KOPT-K1 (cell line): ENCODE measurements around the gene SRSF8.

Experiments used
- H3K27ac ChIP-seq: fragments of 200-600 bp; sonication (generic); 2 replicates; pipeline ENCODE4 v1.5.1; 2016; ENCODE audit warnings: antibody characterized with exemption, mild to moderate bottlenecking, low read depth, low read length; ENCODE audit not compliant: poor library complexity, severe bottlenecking
- H3K36me3 ChIP-seq: fragments of 200-600 bp; sonication (generic); 2 replicates; pipeline ENCODE4 v1.5.1; 2017; ENCODE audit warnings: antibody characterized with exemption, mild to moderate bottlenecking, low read length, moderate library complexity; ENCODE audit not compliant: insufficient read depth
- H3K9me3 ChIP-seq: fragments of 200-600 bp; sonication (generic); 2 replicates; pipeline ENCODE4 v1.5.1; 2017; ENCODE audit warnings: antibody characterized with exemption, low read length, mild to moderate bottlenecking; ENCODE audit not compliant: insufficient read depth, poor library complexity, severe bottlenecking

SRSF8 gene

DNA sequence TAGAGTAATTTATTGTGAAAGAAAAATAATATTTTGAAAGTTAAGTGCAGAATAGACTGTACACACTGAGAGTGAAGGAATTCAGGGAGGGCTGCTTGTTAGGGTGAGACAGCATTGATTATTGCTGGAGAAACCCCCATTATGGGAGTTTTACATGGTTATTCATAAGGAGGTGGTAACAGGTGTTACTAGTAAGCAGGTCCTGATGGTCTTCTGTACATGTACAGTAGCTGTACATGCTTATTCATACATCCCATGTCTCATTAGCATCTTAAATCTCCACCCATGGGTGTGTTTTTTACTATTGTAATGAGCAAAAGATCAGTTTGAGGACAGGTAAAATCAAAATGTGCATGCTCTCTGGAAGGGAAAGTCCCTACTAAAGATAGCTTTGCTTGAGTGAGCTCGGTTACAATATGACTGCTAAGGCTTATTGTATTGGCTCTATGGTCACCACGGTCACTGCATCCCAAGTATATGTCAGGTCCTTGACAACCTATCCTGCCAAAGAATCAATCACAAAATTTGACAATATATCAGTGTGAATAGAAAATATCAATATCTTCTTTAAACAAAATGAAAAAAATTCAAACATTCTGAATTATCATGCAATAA lies 11.3 kb upstream of the SRSF8 start:
- Histone ChIP-seq H3K36me3 (no peaks in the 10 kb centered on the region), H3K9me3 (no peaks in the 10 kb centered on the region), H3K27ac (no peak overlapping the region)

DNA sequence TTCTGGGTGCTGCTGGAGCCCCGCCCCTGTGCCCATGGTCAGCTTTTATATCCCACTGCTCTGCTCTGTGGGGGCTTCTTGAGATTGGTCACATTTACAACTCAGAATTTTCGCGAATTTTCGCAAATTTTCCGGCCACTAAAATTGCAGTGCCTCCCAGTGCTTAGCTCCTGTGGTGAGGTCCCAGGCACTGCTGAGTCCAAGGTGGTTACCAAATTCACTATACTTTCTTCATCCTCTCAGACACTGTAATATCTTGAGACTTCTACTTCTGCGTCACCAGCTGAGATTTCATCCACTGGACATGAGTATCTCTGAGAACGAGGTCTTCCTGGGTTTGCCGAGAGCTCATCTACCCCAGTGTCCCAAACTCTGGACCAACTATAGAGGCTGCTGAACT lies 8.8 kb upstream of the SRSF8 start:
- no peaks in the 10 kb centered on the region for H3K36me3 ChIP-seq
- no peak overlapping the region for H3K27ac ChIP-seq
- no peaks in the 10 kb centered on the region for H3K9me3 ChIP-seq

DNA sequence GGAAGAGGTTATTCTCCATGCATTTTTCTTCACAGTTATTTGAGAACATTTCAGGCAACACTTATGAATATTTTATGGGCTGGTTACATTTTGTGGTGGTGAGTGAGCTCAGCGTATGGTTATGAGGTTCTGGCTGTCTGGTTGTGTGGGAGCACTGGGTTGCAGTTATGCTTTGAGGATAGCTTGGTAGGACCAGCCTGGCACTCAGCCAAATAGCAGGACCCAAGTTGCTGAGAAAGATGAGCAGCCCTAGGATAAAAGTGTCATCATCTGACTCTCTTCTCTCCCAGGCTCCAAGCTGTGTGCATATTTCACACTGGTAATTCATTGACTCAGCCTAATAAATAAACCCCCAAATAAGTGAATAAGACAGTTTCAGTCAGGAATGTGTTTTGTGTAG lies 8.1 kb upstream of the SRSF8 start:
- H3K27ac ChIP-seq, result no peak overlapping the region
- no peaks in the 10 kb centered on the region for H3K36me3 ChIP-seq
- no peaks in the 10 kb centered on the region for H3K9me3 ChIP-seq

DNA sequence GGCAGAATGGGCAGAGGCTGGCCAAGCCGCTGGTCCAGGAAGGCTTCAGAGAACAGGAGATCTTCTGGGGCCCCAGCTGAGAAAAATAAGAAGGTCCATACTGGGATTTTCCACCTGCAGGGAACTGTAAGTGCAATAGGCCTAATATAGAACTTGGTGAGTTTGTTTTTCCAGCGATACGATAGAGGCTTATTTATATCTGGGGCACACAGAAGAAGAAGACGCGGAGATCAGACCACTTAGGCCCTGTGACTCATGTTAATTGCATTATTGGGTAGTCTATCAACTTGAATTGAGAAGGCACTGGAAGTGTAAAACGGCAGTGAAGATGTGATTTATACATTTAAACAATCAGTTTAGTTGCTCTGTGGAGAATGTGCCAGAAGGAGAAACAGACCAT lies 7.7 kb upstream of the SRSF8 start:
- Histone ChIP-seq H3K9me3 (no peaks in the 10 kb centered on the region), H3K27ac (no peak overlapping the region), H3K36me3 (no peaks in the 10 kb centered on the region)

DNA sequence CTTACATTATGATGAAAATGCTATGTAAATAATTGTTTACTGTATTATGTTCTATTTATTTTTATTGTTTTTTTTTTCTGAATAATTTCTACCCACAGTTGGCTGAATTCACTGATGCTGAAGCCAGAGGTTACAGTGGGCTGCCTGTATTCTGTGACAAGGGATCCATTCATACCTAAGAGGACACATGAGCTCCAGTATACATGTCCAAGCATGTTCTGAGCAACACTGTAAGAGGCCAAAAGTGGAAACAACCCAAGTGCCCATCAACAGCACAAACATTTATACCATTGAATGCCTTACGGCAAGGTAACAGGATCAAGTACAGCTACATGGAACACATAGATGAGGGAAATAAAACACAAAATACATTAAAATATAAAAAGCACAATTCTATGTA lies 1.4 kb upstream of the SRSF8 start:
- H3K36me3 ChIP-seq, result no peaks in the 10 kb centered on the region
- H3K9me3 ChIP-seq, result no peaks in the 10 kb centered on the region
- H3K27ac ChIP-seq, result no peak overlapping the region

DNA sequence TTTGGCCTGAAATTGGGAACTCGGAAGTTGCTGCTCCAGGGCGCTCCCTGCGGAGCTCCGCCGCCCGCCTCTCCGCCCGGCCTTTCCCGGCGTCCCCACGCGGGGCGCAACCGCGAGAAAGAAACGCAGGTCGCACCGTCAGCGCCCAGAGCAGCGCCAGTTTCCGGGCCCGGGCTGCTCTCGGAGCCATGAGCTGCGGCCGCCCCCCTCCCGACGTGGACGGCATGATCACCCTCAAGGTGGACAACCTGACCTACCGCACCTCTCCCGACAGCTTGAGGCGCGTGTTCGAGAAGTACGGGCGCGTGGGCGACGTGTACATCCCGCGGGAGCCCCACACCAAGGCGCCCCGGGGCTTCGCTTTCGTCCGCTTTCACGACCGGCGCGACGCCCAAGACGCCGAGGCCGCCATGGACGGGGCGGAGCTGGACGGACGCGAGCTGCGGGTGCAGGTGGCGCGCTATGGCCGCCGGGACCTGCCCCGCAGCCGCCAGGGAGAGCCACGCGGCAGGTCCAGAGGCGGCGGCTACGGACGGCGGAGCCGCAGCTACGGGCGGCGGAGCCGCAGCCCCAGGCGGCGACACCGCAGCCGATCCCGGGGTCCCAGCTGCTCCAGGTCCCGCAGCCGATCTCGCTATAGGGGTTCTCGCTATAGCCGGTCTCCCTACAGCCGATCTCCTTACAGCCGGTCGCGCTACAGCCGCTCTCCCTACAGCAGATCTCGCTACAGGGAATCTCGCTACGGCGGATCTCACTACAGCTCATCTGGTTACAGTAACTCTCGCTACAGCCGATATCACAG lies 521 bp downstream of the SRSF8 start:
- no peak overlapping the region for H3K27ac ChIP-seq
- H3K36me3 ChIP-seq, result no peaks in the 10 kb centered on the region
- no peaks in the 10 kb centered on the region for H3K9me3 ChIP-seq

DNA sequence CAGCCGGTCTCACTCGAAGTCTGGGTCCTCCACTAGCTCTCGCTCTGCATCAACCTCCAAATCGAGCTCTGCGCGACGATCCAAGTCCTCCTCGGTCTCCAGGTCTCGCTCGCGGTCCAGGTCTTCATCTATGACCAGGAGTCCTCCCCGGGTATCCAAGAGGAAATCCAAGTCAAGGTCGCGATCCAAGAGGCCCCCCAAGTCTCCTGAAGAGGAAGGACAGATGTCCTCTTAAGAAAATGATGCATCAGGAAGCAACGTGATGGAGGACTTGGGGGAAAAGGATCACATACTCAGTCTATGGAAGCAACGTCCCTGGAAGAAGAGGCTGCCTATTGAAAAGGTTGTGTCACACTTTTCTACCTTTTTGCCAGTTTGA lies 1.1 kb downstream of the SRSF8 start:
- H3K36me3 ChIP-seq, result no peaks in the 10 kb centered on the region
- no peaks in the 10 kb centered on the region for H3K9me3 ChIP-seq
- H3K27ac ChIP-seq, result no peak overlapping the region

DNA sequence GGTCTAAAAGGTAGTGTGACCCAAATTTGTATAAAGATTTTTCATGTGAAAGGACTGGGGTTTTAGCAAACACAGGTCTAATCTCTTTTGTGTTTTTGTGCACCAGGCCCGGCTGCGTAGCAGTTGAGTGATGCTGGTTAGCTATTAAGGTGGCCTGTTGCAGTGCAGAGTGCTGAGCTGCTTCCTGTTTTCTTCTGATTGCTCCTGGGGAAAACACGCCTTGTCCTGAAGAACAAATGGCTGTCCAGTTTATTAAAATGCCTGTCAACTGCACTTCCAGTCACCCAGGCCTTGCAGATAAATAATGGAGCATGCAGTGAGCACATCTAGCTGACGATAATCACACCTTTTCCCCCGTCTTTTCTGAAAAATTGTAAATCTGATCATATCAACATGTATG lies 1.8 kb downstream of the SRSF8 start:
- Histone ChIP-seq H3K36me3 (no peaks in the 10 kb centered on the region), H3K9me3 (no peaks in the 10 kb centered on the region), H3K27ac (no peak overlapping the region)

DNA sequence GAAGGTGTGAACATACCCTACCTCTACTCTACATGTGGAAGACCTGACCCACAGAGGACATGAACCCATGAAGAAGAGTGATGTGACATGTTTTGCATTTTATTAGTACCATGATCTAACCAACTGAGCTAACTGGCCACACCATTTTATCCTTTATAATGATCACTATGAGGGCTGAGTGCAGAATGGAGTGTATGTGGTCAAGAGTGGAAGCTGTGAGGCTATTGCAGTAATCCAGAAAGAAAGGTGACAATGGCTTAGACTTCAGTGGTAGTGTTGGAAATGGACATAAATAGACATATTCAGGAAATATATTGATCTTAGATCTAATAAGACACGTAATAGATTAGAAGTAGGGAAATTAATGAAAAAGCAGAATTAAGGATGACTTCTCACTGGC lies 3.8 kb downstream of the SRSF8 start:
- H3K9me3 ChIP-seq, result no peaks in the 10 kb centered on the region
- no peak overlapping the region for H3K27ac ChIP-seq
- H3K36me3 ChIP-seq, result no peaks in the 10 kb centered on the region

DNA sequence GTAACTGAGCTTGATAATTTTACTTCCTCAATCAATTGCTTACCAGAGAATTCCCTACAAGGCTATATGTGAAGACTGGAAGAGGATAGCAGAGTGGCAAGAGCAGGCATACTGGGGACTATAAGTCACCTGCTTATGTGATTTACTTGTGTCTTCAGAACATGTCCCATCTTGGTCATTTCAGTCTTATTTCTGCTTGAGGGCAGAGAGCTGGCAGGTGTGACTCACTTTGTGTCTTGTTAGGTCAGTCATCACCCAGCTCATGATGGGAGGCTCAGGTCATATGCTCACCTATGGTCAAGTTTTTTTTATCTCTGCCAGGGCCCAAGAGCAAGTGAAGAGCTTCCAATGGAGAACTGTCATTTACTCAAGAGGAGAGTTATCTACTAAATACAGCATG lies 6.2 kb downstream of the SRSF8 start:
- H3K36me3 ChIP-seq, result no peaks in the 10 kb centered on the region
- H3K27ac ChIP-seq, result no peak overlapping the region
- H3K9me3 ChIP-seq, result no peaks in the 10 kb centered on the region

DNA sequence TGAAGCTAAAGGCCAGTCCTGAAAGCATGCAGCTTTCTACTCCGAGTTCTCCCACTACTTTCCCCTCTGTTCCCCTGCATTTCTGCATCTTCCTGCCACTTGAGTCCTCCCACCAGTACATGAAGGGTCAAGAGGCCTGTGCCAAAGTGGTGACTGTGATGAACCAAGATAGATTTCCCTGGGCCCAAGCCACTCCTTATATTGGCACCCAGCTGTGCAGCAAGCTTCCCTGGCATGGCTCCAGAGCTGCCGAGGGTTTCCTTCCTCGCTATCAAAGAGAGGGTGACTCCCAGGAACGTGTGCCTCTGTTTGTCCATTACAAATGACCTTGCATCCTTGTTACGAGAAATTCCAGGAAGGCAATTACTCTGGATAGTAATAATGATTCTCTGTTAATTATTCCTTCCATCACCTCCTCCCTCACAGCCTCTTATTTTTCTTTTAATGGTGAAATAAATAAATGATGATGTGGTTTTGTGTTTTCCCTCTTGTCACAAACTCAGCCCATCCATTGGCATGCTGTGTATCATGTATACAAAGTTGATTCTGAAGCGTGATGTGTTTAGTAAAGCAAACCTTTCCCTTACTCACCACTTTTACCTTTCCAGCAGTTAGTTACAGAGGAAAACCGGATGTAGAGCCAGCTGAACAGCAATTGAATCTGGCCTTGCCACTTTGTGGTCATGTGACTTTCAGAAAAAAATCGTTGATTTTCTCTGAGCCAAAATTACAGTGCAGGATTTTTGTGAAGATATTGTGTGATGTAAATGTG lies 8.3 kb downstream of the SRSF8 start:
- Histone ChIP-seq H3K27ac (no peak overlapping the region), H3K9me3 (no peaks in the 10 kb centered on the region)

DNA sequence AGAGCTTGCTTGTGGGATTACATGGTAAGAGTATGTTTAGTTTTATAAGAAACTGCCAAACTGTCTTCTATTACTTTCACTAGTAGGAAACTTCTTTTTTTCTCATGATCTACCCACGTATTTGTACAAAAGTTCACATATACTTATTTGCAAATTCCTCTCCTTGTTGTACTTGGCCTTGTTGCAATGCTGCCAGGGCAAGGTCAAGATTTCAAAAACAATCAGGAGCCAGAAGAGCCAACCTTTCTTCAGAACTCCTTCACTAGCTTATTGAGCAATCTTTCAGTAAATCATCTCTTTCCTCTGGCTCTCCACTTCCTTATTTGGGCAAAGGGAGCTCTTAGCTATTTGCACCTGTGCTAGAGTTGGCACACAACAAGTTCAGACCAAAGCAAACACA lies 9.7 kb downstream of the SRSF8 start:
- H3K27ac ChIP-seq, result no peak overlapping the region
- H3K9me3 ChIP-seq, result no peaks in the 10 kb centered on the region
- no peaks in the 10 kb centered on the region for H3K36me3 ChIP-seq

More for the DNA sequence above, 8.3 kb downstream of the SRSF8 start:
- H3K36me3 ChIP-seq, result no peaks in the 10 kb centered on the region

DNA sequence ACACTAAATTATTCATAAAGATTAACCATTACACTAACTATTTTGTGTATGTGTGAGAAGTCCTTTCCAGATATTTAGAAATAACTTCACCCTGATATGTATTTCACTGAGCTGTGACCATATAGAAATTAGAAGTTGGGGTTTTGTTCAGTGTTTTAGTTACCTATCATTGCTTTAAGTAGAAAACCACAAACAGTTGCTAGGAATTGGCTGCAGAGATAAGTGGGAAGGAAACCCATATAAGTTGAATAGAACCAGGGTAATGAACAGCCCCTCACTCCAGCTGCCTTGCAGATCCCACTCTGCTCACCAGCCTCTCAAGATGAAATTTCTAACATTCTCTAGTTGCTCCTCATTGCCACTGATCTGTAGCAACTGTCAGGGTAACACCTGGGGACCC lies 10.3 kb downstream of the SRSF8 start:
- no peaks in the 10 kb centered on the region for H3K9me3 ChIP-seq
- no peaks in the 10 kb centered on the region for H3K36me3 ChIP-seq
- no peak overlapping the region for H3K27ac ChIP-seq

DNA sequence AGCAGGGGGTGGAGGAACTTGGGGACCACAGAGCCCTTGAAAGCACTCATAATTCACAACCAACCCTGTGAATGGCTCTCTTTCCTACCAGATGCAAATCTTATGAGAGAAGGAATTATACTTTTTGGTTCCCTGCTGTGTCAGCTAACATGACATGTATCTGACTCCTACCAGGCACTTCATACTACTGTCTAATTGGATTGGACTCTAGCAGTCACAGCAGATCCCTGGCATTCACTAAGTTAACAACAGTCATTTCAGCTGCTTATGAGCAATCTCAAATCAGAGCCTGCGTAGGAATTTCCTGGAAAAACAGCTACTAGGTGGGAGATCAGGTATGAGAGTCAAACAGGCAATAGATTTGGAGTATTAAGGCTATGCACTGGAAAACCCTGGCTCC lies 11.8 kb downstream of the SRSF8 start:
- H3K9me3 ChIP-seq, result no peaks in the 10 kb centered on the region
- H3K27ac ChIP-seq, result no peak overlapping the region
- no peaks in the 10 kb centered on the region for H3K36me3 ChIP-seq

DNA sequence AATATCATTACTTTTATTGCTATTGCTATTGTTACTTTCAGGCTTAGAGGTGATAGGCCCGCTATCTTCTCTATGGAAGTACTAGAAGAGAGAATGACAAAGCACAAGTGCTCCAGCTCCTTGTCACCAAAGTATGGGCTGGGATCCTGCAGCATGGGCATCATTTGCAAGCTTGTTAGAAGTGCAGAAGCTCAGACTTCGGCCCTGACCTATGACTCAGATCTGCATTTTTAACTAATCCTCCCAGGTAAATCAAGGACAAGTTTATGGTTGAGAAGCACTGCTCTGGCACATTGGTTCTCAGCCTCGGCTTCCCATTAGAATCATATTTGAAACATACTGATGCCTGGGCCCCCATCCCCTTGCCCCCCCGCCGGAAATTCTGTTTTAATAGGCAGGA lies 14.3 kb downstream of the SRSF8 start:
- no peak overlapping the region for H3K27ac ChIP-seq
- no peaks in the 10 kb centered on the region for H3K36me3 ChIP-seq
- H3K9me3 ChIP-seq, result no peaks in the 10 kb centered on the region
